ENCODE measurements around the gene KIF5B. TPM values are rescaled to one million over a fixed set of nuclear protein-coding genes. Genes with fewer than 3 reads are reported as not detected.

Gene KIF5B
- total RNA-seq, 2 experiments from 2014 or later, result 63.8 to 81.3 TPM

DNA sequence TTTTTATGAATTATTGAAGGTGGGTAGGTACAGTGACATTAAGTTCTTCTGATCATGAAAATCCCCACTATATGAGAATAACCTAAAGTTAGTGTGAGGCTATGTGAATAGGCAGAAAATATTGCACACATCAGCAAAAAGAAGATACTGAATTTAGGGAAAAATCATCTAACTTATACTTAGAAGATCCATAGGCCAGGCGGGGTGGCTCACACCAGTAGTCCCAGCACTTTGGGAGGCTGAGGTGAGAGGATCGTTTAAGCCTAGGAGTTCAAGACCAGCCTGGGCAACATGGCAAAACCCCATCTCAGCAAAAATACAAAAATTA, 78.1 kb downstream of the KIF5B start:
- ChIA-PET CTCF (ENCODE audit: unreplicated experiment) (no interaction called here), POLR2A (interaction anchor here (0.6 kb wide), 1 partner anchor 20 kb away, joined by 3 read pairs; no protein-coding TSS in a partner anchor)
- Histone ChIP-seq H2AFZ (ENCODE audit: low read length) (no peak overlapping the region), H4K20me1 (ENCODE audit: insufficient read depth, low read length) (no peaks in the 10 kb centered on the region), H3K9me3 (ENCODE audit: low read length) (no peaks in the 10 kb centered on the region), H3K4me1 (ENCODE audit: insufficient read depth, low read length, poor library complexity, severe bottlenecking) (no peaks in the 10 kb centered on the region), H3K79me2 (ENCODE audit: insufficient read depth, low read depth, low read length) (no peaks in the 10 kb centered on the region), H3K27ac (ENCODE audit: low read depth, low read length, poor library complexity, severe bottlenecking) (no peak overlapping the region), H3K36me3 (ENCODE audit: insufficient read depth, low read length) (no peaks in the 10 kb centered on the region), H3K4me3 (ENCODE audit: low read depth, low read length, poor library complexity, severe bottlenecking) (no peak overlapping the region), H3K9me2 (ENCODE audit: insufficient read depth, low read length) (no peaks in the 10 kb centered on the region), H3K4me2 (ENCODE audit: low read length) (no peak overlapping the region)
- BruUV-seq (replicated peaks), result no TSS peak
- intact Hi-C loops (cut with micrococcal nuclease; ENCODE audit: unreplicated experiment), result no loop called here
- no peak for DNase-seq (ENCODE audit: low spot score)
- TF ChIP-seq CTCF (conservative IDR thresholded peaks at IDR 0.05; ENCODE audit: low read length), result no peak
- TF ChIP-seq EZH2phosphoT487 (IDR thresholded peaks at IDR 0.05; ENCODE audit: borderline replicate concordance, low read depth, low read length), result no peak

- no TSS peak for BruUV-seq (replicated peaks)
- TF ChIP-seq CTCF (conservative IDR thresholded peaks at IDR 0.05; ENCODE audit: low read length) (no peak), EZH2phosphoT487 (IDR thresholded peaks at IDR 0.05; ENCODE audit: borderline replicate concordance, low read depth, low read length) (no peak)
- ChIA-PET POLR2A (interaction anchor here (0.6 to 1.3 kb wide), 2 partner anchors 13 to 20 kb away, joined by 3 to 4 read pairs; no protein-coding TSS in a partner anchor), CTCF (ENCODE audit: unreplicated experiment) (no interaction called here)
- no peak overlapping the region for H3K27ac ChIP-seq (ENCODE audit: low read depth, low read length, poor library complexity, severe bottlenecking)
- no peak overlapping the region; the same call in 1 of the 2 replicates for H3K4me2 ChIP-seq (ENCODE audit: low read length)
- peak; percentile 3 for DNase-seq (ENCODE audit: low spot score)
- H3K36me3 ChIP-seq (ENCODE audit: insufficient read depth, low read length), result no peaks in the 10 kb centered on the region
- no peak overlapping the region for H3K4me3 ChIP-seq (ENCODE audit: low read depth, low read length, poor library complexity, severe bottlenecking)
- H3K9me2 ChIP-seq (ENCODE audit: insufficient read depth, low read length), result no peaks in the 10 kb centered on the region
- H4K20me1 ChIP-seq (ENCODE audit: insufficient read depth, low read length), result no peaks in the 10 kb centered on the region
- peak overlapping the region; percentile 54; the same call in 1 of the 2 replicates for H2AFZ ChIP-seq (ENCODE audit: low read length)
- intact Hi-C loops (cut with micrococcal nuclease; ENCODE audit: unreplicated experiment), result no loop called here
- H3K4me1 ChIP-seq (ENCODE audit: insufficient read depth, low read length, poor library complexity, severe bottlenecking), result no peaks in the 10 kb centered on the region
- no peaks in the 10 kb centered on the region for H3K9me3 ChIP-seq (ENCODE audit: low read length)
- H3K79me2 ChIP-seq (ENCODE audit: insufficient read depth, low read depth, low read length), result no peaks in the 10 kb centered on the region
These were observed 78.6 kb downstream of the KIF5B start for GRCh38 chr10:31977440-31978155.

- Histone ChIP-seq H3K9me2 (ENCODE audit: insufficient read depth, low read length) (no peaks in the 10 kb centered on the region), H3K27ac (ENCODE audit: low read depth, low read length, poor library complexity, severe bottlenecking) (no peak overlapping the region), H3K4me3 (ENCODE audit: low read depth, low read length, poor library complexity, severe bottlenecking) (no peak overlapping the region), H3K36me3 (ENCODE audit: insufficient read depth, low read length) (no peaks in the 10 kb centered on the region), H3K4me1 (ENCODE audit: insufficient read depth, low read length, poor library complexity, severe bottlenecking) (no peaks in the 10 kb centered on the region), H3K4me2 (ENCODE audit: low read length) (no peak overlapping the region), H2AFZ (ENCODE audit: low read length) (no peak overlapping the region), H3K79me2 (ENCODE audit: insufficient read depth, low read depth, low read length) (no peaks in the 10 kb centered on the region), H3K9me3 (ENCODE audit: low read length) (no peaks in the 10 kb centered on the region), H4K20me1 (ENCODE audit: insufficient read depth, low read length) (no peaks in the 10 kb centered on the region)
- ChIA-PET CTCF (ENCODE audit: unreplicated experiment) (no interaction called here), POLR2A (interaction anchor here (0.8 to 1.7 kb wide), 4 partner anchors 9 to 18 kb away, joined by 3 to 4 read pairs (median 4); no protein-coding TSS in a partner anchor)
- no peak for TF ChIP-seq EZH2phosphoT487 (IDR thresholded peaks at IDR 0.05; ENCODE audit: borderline replicate concordance, low read depth, low read length)
- no peak for TF ChIP-seq CTCF (conservative IDR thresholded peaks at IDR 0.05; ENCODE audit: low read length)
- no peak for DNase-seq (ENCODE audit: low spot score)
- intact Hi-C loops (cut with micrococcal nuclease; ENCODE audit: unreplicated experiment), result no loop called here
- BruUV-seq (replicated peaks), result no TSS peak
These were observed 81.0 kb downstream of the KIF5B start for GRCh38 chr10:31975157-31975765.
